GM19467 (cell line): ENCODE data around the gene DAPP1.

Experiments used
- ATAC-seq: cut with Tn5 transposase; IDR thresholded peaks from one replicate; pipeline ENCODE4 v1.9.1; 2021; ENCODE audit warnings: mild to moderate bottlenecking, moderate library complexity; ENCODE audit not compliant: unreplicated experiment

DAPP1 gene

DNA sequence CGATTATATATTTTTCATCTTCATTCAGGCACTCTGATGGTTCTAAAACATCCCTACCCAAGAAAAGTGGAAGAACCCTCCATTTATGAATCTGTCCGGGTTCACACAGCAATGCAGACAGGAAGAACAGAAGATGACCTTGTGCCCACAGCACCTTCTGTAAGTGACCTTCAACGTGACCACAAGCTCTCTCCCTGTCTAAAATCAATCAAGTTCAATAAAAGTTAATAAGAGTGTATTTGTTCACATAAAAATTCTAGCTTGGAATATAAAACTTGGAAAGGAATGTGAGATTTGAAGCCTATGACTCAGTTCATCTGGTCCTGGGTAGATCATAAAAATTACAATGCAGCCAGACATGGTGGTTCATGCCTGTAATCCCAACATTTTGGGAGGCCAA lies 36.6 kb downstream of the DAPP1 start:
- ATAC-seq: no peak

DNA sequence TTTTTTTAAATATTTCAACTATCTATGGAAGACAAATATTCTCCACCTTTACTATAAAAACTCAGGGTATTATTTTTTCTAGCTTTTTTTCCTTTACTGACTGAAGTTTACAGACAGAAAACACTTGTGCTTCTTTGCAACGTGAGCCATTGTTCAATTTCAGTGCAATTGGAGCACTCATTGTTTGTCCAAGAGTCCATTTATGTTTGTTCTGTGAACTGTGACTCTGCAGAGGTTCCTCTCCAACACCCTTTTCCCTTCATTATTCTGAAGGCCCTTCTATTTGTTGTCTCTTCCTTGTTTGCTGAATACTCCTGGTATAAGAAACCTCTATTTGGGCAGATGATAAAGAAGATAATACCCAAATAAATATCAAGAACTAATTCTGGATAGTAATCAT lies 37.4 kb downstream of the DAPP1 start:
- no peak for ATAC-seq

DNA sequence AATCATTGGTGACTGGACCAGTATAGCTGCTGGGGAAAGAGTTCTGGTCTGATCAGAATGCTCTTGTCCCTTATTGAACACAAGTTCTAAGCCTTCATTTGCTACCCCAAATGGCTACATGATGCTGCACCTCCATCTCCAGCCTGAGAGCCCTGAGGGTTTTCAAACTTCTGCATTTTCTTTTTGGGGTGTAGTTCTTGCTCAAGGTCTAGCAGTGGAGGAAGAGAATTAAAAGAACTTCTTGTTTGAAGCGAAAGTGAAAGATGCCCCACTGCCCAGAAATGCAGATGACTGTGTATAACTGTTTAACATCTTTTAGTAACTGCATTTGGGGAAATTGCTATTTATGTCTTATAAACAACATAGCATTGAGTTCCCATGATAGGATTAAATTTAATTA lies 39.1 kb downstream of the DAPP1 start:
- ATAC-seq: peak; percentile 46

DNA sequence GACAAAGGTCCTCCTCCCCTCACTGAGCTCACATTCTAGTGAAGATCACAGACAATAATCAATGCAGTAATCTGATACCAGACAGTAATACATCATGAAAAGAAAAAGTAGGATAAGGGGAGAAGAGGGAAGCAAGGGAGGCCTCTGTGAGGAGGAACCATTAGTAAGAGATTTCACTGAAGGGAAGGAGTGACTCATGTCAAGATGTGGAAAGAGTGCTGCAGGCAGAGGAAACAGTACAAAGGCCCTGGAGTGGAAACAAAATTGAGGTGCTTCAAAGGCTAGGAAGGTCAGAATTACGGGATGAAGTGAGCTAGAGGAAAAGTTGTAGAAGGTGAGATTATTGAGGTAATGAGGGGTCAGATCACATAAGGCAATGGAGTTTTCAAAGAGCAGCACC lies 39.5 kb downstream of the DAPP1 start:
- ATAC-seq: no peak

DNA sequence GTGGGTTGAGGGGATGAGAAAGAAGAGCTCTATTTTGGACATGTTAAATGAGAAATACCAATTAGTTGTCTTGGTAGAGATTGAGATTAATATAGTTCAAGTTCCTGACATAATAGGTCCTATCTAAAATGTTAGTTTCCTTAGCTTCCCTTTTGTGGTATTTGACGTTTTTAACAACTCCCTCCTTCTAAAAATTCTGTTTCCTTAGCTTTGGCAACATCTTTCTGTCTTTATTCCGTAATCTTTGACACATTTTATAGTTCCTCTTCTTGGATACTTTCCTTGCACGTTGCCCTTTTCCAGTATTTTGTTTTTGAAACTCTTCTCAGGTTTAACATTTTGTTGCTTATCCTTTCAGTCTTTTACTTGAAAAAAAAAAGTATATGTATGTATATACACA lies 40.7 kb downstream of the DAPP1 start:
- ATAC-seq: no peak

- ATAC-seq: peak; percentile 50
Measured at GRCh38 chr4:99859618-99860017, 43.0 kb downstream of the DAPP1 start.

- ATAC-seq: no peak
Measured at GRCh38 chr4:99860521-99860920, 43.9 kb downstream of the DAPP1 start.

GRCh38 chr4:99861120-99861905 lies 44.7 kb downstream of the DAPP1 start:
- peak; percentile 51 for ATAC-seq

DNA sequence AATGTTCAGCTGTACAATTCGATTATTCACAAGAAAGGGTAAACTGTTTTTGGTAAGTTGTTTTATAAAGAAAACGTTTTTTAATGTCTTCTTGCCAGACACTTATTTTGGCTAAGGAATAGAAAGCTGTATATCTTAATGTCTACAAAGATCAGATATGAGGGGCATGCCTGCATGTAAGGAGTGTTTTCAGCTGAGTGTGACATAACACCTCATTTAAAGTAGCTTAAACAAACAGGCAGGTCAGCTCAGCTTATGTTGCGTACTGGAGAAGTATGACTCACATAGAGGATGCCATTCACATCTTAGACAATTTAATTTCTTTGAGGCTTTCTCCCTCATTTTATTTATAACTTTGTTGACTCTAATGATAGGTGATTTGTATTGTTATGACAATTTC lies 47.2 kb downstream of the DAPP1 start:
- ATAC-seq: no peak

- no peak for ATAC-seq
Measured at GRCh38 chr4:99868126-99868596, 51.5 kb downstream of the DAPP1 start.

DNA sequence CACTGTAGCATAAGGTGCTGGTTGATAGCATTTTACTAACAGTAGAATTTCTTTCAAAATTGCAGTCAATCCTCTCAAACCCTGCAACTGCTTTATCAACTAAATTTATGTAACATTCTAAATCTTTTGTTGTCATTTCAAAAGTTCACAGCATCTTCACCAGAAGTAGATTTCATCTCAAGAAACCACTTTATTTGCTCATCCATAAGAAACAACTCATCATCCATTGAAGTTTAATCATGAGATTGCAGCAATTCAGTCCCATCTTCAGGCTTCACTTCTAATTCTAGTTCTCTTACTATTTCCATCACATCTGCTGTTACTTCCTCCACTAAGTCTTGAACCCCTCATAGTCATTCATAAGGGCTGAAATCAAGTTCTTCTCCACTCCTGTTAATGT lies 55.9 kb downstream of the DAPP1 start:
- ATAC-seq: no peak

- no peak for ATAC-seq
Measured at GRCh38 chr4:99875071-99875470, 58.4 kb downstream of the DAPP1 start.

DNA sequence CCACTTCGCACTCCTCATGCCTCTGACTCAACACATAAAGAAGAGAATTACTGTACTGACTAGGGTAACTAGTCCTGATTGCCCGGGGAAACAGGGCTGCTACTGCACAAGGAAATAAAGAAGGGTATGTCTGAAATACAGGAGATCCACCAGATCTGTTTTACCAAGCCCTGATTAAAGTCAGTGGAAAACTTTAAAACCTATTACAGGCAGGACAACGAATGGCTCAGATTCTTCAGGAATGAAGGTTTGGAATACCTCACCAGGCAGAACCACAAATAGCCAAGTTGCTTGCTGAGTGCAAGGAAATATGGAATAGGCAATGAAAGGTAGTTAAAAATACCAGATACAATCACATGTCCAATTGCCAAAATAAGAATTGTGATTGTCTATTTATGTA lies 60.3 kb downstream of the DAPP1 start:
- no peak for ATAC-seq

DNA sequence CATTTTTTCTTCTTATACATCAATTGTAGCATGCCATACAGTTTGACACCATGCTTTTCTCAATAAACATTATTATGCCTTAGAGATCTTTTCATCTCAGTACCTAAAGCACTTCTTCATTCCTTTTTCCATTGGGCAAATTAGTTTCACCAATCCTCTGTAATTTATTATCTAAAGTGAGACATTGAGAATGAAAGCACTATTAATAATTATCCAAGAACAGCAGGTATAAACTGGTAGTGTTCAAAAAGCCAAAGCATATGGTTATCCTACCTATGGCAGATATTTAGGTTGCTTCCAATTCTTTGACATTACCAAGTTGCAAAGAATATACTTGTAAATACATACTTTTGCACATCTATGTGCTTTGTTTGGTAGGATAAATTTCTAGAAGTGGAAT lies 62.0 kb downstream of the DAPP1 start:
- no peak for ATAC-seq

GRCh38 chr4:99879458-99879857 lies 62.8 kb downstream of the DAPP1 start:
- ATAC-seq: no peak

DNA sequence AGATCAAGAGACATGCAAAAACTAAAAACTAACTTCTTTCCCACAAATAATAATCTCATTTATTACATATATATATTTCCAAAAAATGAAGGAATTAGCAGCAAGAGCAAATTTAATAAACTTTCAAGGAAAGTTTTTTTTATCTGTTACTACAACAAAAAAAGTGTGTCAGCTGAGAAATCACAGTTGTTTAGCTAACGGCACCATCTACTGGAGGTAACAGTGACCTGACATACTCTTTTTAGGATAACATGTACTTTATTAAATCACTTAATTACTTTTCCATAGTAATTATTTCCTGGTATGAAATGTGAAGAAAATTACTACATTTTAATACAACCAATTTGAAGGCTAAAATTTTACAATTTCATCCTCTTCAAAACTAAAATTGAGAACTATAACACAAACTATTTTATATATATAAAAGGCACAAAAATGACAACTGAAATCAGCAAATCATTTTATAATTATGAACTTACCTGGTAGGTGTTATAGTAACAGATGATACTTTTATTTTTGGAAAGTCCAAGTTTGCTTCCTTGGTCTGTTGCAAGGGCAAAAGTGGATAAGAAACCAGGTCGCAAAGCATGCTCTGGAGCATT lies 68.5 kb downstream of the DAPP1 start:
- ATAC-seq: no peak

GRCh38 chr4:99885687-99886086 lies 69.1 kb downstream of the DAPP1 start:
- ATAC-seq: no peak

GRCh38 chr4:99886146-99886545 lies 69.5 kb downstream of the DAPP1 start:
- ATAC-seq: no peak

- ATAC-seq: no peak
Measured at GRCh38 chr4:99887837-99888236, 71.2 kb downstream of the DAPP1 start.

DNA sequence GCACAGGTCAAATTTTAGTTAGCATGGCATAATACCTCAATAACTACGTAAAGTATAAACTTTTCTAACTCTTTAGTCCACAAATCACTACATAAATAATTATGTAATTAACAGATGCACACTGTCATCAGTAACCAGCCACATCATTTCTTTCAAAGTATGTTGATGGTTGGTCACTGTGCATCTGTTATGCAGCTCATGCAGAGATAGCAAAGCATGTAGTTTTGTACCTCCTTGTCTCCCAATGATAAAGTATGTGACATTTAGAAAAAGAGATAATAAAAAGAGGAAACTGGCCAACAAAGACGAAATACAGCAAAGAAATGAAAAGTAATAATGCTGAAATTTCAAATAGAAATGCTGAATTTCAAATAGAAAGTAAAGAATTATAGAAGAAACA lies 74.7 kb downstream of the DAPP1 start:
- ATAC-seq: no peak

GRCh38 chr4:99893029-99893428 lies 76.4 kb downstream of the DAPP1 start:
- no peak for ATAC-seq

- no peak for ATAC-seq
Measured at GRCh38 chr4:99893839-99894160, 77.2 kb downstream of the DAPP1 start.
